Ascending aorta (tissue), 2 donors: ENCODE measurements around the gene SYK. TPM values are rescaled to one million over a fixed set of nuclear protein-coding genes. Genes with fewer than 3 reads are reported as not detected.

Experiments
- DNase-seq, 2 donors: peaks; one replicate each; pipeline ENCODE4 v3.0.0-alpha.2; 2019; ENCODE audit warnings: low spot score in 2 of 2
- H3K27ac ChIP-seq, 2 donors: fragments of 200-600 bp; sonication (generic); one replicate each; pipeline ENCODE4 v1.5.1; 2016 to 2017; ENCODE audit warnings: mild to moderate bottlenecking in 1 of 2
- H3K27me3 ChIP-seq: fragments of 200-600 bp; sonication (generic); one replicate; pipeline ENCODE4 v1.5.1; 2017
- H3K36me3 ChIP-seq, 2 donors: fragments of 200-600 bp; sonication (generic); one replicate each; pipeline ENCODE4 v1.5.1; 2016
- H3K4me1 ChIP-seq, 2 donors: fragments of 200-600 bp; sonication (generic); one replicate each; pipeline ENCODE4 v1.5.1; 2016 to 2017; ENCODE audit warnings: mild to moderate bottlenecking in 1 of 2
- H3K4me3 ChIP-seq, 2 donors: fragments of 200-600 bp; sonication (generic); one replicate each; pipeline ENCODE4 v1.5.1; 2016 to 2017; ENCODE audit warnings: mild to moderate bottlenecking in 1 of 2
- H3K9me3 ChIP-seq, 2 donors: fragments of 200-600 bp; sonication (generic); one replicate each; pipeline ENCODE4 v1.5.1; 2016
- intact Hi-C: fragments of 100-400 bp; cut with DNase I; formaldehyde crosslinking; loops from one replicate; pipeline ENCODE4 v1.15.1; 2023
- total RNA-seq: library from RNA; depleted of rRNA; stranded (reverse); fragments of >200 nt; gene quantifications from one replicate; pipeline ENCODE4 v1.1.0, GENCODE V29; 2016
- TF ChIP-seq, protein P1 (sequence below), 3 experiments: fragments of 200-600 bp in 2 of 3; fragments of 450-650 bp in 1 of 3; sonication (generic) in 2 of 3; IDR thresholded peaks; one replicate each; pipeline ENCODE4 v1.5.1; 2016 to 2019; ENCODE audit warnings: antibody characterized with exemption in 3 of 3, mild to moderate bottlenecking in 1 of 3, moderate library complexity in 1 of 3

SYK gene
- total RNA-seq, 1 donor from 2014 or later = 3.2 TPM

DNA sequence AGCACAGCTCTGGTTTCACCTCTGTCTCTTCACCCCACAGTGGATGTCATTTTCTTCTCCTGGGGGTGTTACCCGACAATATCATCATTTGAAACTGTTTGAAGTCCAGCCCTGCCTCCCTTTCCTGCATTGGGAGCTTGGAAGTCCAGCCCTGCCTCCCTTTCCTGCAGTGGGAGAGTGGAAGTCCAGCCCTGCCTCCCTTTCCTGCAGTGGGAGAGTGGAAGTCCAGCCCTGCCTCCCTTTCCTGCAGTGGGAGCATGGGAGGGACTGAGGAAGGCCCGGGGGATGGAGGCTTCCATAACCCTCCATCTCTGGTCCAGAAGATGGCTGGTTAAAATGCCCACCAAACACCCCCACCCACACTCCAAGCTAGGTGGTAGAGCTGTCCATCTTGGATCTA is 59.8 kb downstream of the SYK start:
- Histone ChIP-seq H3K4me1 (no peaks in the 10 kb centered on the region), H3K9me3 (no peaks in the 10 kb centered on the region), H3K27me3 (no peaks in the 10 kb centered on the region), H3K36me3 (no peaks in the 10 kb centered on the region), H3K4me3 (no peak overlapping the region), H3K27ac (no peak overlapping the region)
- DNase-seq = no peak
- TF ChIP-seq, protein P1, sequence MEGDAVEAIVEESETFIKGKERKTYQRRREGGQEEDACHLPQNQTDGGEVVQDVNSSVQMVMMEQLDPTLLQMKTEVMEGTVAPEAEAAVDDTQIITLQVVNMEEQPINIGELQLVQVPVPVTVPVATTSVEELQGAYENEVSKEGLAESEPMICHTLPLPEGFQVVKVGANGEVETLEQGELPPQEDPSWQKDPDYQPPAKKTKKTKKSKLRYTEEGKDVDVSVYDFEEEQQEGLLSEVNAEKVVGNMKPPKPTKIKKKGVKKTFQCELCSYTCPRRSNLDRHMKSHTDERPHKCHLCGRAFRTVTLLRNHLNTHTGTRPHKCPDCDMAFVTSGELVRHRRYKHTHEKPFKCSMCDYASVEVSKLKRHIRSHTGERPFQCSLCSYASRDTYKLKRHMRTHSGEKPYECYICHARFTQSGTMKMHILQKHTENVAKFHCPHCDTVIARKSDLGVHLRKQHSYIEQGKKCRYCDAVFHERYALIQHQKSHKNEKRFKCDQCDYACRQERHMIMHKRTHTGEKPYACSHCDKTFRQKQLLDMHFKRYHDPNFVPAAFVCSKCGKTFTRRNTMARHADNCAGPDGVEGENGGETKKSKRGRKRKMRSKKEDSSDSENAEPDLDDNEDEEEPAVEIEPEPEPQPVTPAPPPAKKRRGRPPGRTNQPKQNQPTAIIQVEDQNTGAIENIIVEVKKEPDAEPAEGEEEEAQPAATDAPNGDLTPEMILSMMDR (IDR thresholded peaks at IDR 0.05) = no peak
- intact Hi-C loops = no loop called here

GRCh38 chr9:90861826-90862740 is 60.5 kb downstream of the SYK start:
- intact Hi-C loops = no loop called here
- TF ChIP-seq, protein P1 (IDR thresholded peaks at IDR 0.05) = no peak
- Histone ChIP-seq H3K4me1 (no peaks in the 10 kb centered on the region), H3K27ac (no peak overlapping the region), H3K36me3 (no peaks in the 10 kb centered on the region), H3K9me3 (no peaks in the 10 kb centered on the region), H3K4me3 (no peak overlapping the region), H3K27me3 (no peaks in the 10 kb centered on the region)
- DNase-seq = no peak

GRCh38 chr9:90864779-90865178 is 63.2 kb downstream of the SYK start:
- H3K4me1 ChIP-seq = no peaks in the 10 kb centered on the region
- no peaks in the 10 kb centered on the region for H3K9me3 ChIP-seq
- TF ChIP-seq, protein P1 (IDR thresholded peaks at IDR 0.05) = no peak
- H3K4me3 ChIP-seq = no peak overlapping the region
- no peaks in the 10 kb centered on the region for H3K27me3 ChIP-seq
- no peak overlapping the region for H3K27ac ChIP-seq
- no peaks in the 10 kb centered on the region for H3K36me3 ChIP-seq
- DNase-seq = no peak
- intact Hi-C loops = no loop called here

- intact Hi-C loops = no loop called here
- H3K36me3 ChIP-seq = no peaks in the 10 kb centered on the region
- H3K27ac ChIP-seq = no peak overlapping the region
- H3K4me1 ChIP-seq = no peaks in the 10 kb centered on the region
- no peaks in the 10 kb centered on the region for H3K27me3 ChIP-seq
- TF ChIP-seq, protein P1 (IDR thresholded peaks at IDR 0.05) = no peak
- H3K4me3 ChIP-seq = no peak overlapping the region
- DNase-seq = no peak
- H3K9me3 ChIP-seq = no peaks in the 10 kb centered on the region
Observed at GRCh38 chr9:90867101-90867500, 65.5 kb downstream of the SYK start.

DNA sequence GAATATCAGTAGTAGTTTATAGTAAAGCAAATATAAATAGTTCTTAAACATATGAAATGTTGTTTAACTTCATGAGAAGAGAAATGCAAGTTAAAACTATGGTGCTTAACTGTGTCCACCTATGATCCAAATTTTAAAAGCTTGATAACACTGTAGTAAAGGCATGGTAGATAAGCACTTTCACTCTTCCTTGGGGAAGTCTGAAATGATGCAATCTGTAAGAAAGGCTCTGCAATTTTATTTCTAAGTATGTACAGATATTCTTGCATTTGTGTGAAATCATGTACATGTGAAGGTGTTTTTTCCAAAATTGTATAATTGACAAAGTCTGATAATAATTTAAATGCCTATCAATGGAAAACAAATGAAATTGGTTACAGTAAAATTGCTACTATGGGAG is 66.9 kb downstream of the SYK start:
- no peak for DNase-seq
- Histone ChIP-seq H3K27ac (no peak overlapping the region), H3K4me3 (no peak overlapping the region), H3K36me3 (no peaks in the 10 kb centered on the region), H3K27me3 (no peaks in the 10 kb centered on the region), H3K9me3 (no peaks in the 10 kb centered on the region), H3K4me1 (no peaks in the 10 kb centered on the region)
- intact Hi-C loops = no loop called here
- TF ChIP-seq, protein P1 (IDR thresholded peaks at IDR 0.05) = no peak
